ENCODE results near the gene PARP1. TPM values are rescaled to one million over a fixed set of nuclear protein-coding genes. Genes with fewer than 3 reads are reported as not detected.

Gene PARP1
- total RNA-seq, 1 donor from 2014 or later: 168 TPM

GRCh38 chr1:226388131-226388530 is 19.8 kb downstream of the PARP1 start:
- Mint-ChIP-seq H3K4me1 (ENCODE audit: low read depth, unreplicated experiment) (peaks cover 14% of the 10 kb centered on the region), H3K27ac (ENCODE audit: unreplicated experiment) (no peak overlapping the region)
- no peak for DNase-seq

GRCh38 chr1:226384717-226385116 is 23.2 kb downstream of the PARP1 start:
- Mint-ChIP-seq H3K9me3 (ENCODE audit: unreplicated experiment) (no peaks in the 10 kb centered on the region), H3K4me3 (ENCODE audit: unreplicated experiment) (no peak overlapping the region), H3K27me3 (ENCODE audit: unreplicated experiment) (peaks cover 10% of the 10 kb centered on the region), H3K27ac (ENCODE audit: unreplicated experiment) (no peak overlapping the region), H3K36me3 (ENCODE audit: unreplicated experiment) (peaks cover 9% of the 10 kb centered on the region), H3K4me1 (ENCODE audit: low read depth, unreplicated experiment) (peaks cover 3% of the 10 kb centered on the region)
- TF ChIP-seq CTCF (IDR thresholded peaks at IDR 0.05; ENCODE audit: partially characterized antibody, unreplicated experiment): no peak
- DNase-seq: no peak

More at GRCh38 chr1:226388131-226388530, 19.8 kb downstream of the PARP1 start:
- H3K4me3 Mint-ChIP-seq (ENCODE audit: unreplicated experiment): no peak overlapping the region
- H3K9me3 Mint-ChIP-seq (ENCODE audit: unreplicated experiment): no peaks in the 10 kb centered on the region
- H3K27me3 Mint-ChIP-seq (ENCODE audit: unreplicated experiment): peaks cover 12% of the 10 kb centered on the region
- TF ChIP-seq CTCF (IDR thresholded peaks at IDR 0.05; ENCODE audit: partially characterized antibody, unreplicated experiment): no peak
- H3K36me3 Mint-ChIP-seq (ENCODE audit: unreplicated experiment): peaks cover 4% of the 10 kb centered on the region

- Mint-ChIP-seq H3K36me3 (ENCODE audit: unreplicated experiment) (peaks cover 9% of the 10 kb centered on the region), H3K4me1 (ENCODE audit: low read depth, unreplicated experiment) (peaks cover 3% of the 10 kb centered on the region), H3K27ac (ENCODE audit: unreplicated experiment) (no peak overlapping the region), H3K4me3 (ENCODE audit: unreplicated experiment) (no peak overlapping the region), H3K9me3 (ENCODE audit: unreplicated experiment) (no peaks in the 10 kb centered on the region), H3K27me3 (ENCODE audit: unreplicated experiment) (peaks cover 10% of the 10 kb centered on the region)
- TF ChIP-seq CTCF (IDR thresholded peaks at IDR 0.05; ENCODE audit: partially characterized antibody, unreplicated experiment): no peak
- no peak for DNase-seq
These were observed 23.9 kb downstream of the PARP1 start for GRCh38 chr1:226384040-226384439.

GRCh38 chr1:226382030-226382429 is 25.9 kb downstream of the PARP1 start:
- Mint-ChIP-seq H3K4me1 (ENCODE audit: low read depth, unreplicated experiment) (no peaks in the 10 kb centered on the region), H3K9me3 (ENCODE audit: unreplicated experiment) (no peaks in the 10 kb centered on the region), H3K27ac (ENCODE audit: unreplicated experiment) (no peak overlapping the region), H3K27me3 (ENCODE audit: unreplicated experiment) (peaks cover 2% of the 10 kb centered on the region), H3K4me3 (ENCODE audit: unreplicated experiment) (no peak overlapping the region), H3K36me3 (ENCODE audit: unreplicated experiment) (peaks cover 9% of the 10 kb centered on the region)
- no peak for TF ChIP-seq CTCF (IDR thresholded peaks at IDR 0.05; ENCODE audit: partially characterized antibody, unreplicated experiment)
- DNase-seq: no peak

GRCh38 chr1:226381226-226381998 is 26.5 kb downstream of the PARP1 start:
- Mint-ChIP-seq H3K36me3 (ENCODE audit: unreplicated experiment) (peaks cover 13% of the 10 kb centered on the region), H3K27me3 (ENCODE audit: unreplicated experiment) (peaks cover 2% of the 10 kb centered on the region), H3K27ac (ENCODE audit: unreplicated experiment) (no peak overlapping the region), H3K9me3 (ENCODE audit: unreplicated experiment) (no peaks in the 10 kb centered on the region), H3K4me3 (ENCODE audit: unreplicated experiment) (no peak overlapping the region), H3K4me1 (ENCODE audit: low read depth, unreplicated experiment) (no peaks in the 10 kb centered on the region)
- no peak for TF ChIP-seq CTCF (IDR thresholded peaks at IDR 0.05; ENCODE audit: partially characterized antibody, unreplicated experiment)
- DNase-seq: no peak
